ENCODE results near the gene SPTB. TPM values are rescaled to one million over a fixed set of nuclear protein-coding genes. Genes with fewer than 3 reads are reported as not detected.
A peak's percentile ranks its signal among the peaks of the same experiment; 100 is the strongest.

SPTB gene
- total RNA-seq, 1 experiment from 2014 or later = 0.43 TPM

DNA sequence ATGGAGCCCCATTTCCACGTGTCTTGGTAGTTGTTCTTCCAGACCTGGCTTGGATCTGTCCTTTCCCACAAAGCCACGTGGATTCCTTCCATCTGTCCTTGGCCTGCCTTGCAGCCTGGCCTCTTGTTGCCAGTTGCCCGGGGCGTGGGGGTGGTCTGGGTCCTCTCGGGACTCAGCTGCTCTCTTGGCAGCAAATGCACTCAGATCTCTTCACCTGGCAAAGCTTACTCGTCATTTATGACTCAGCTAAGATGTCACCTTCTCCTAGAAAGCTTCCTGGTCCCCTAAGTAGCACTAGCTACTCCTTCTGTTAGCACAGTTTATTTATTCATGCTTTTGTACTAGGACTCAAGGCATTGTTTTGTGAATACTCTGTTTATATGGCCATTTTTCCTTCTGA lies 161.8 kb downstream of the SPTB start:
- H3K27ac ChIP-seq (ENCODE audit: low read depth, low read length, poor library complexity, severe bottlenecking) = no peak overlapping the region
- no TSS peak for BruUV-seq (replicated peaks)
- CTCF ChIA-PET = no interaction called here

DNA sequence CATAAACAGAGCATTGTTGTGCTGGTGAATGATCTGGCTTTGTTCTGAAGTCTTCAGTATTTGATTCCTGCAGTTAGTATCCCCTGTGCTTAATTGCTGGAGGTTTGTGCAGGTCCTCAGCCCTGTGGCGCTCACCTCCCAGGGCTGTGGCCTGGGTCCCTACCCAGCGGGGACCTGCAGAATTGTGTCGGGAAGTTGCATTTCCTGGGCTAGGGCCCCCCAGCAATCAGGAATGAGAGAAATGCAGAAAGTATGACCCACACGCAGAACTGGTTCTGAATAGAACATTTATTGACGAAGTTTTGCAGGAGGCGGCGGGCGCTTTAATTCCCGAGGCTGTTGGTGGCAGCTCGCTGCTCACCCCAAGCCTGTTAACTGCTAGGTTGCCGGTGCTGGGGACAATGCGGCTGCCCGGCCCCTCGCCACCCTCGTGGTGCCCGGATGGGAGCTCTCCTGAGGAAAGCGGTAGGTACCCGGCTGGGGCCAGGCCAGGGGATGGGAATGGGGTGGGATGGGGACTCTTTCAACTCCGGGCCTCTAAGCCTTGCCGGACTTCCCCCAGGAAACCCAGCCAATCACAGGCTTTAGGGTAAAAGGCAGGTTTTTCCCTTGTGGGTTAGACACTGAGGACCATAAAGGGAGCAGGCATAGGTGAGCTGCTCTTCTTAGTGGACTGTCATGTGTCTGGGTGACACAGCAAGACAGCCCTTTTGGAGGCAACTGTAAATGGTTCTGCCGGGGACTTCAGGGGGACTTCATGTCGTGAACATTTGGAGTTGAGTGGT lies 163.9 kb downstream of the SPTB start:
- intact Hi-C loops (cut with micrococcal nuclease; ENCODE audit: unreplicated experiment) = no loop called here
- no TSS peak for BruUV-seq (replicated peaks)
- DNase-seq (ENCODE audit: low spot score) = no peak
- Histone ChIP-seq H3K4me3 (ENCODE audit: low read depth, low read length, poor library complexity, severe bottlenecking) (no peak overlapping the region), H3K27me3 (replicated peaks; ENCODE audit: insufficient read depth, low read depth, low read length, poor library complexity) (no peaks in the 10 kb centered on the region), H3K4me1 (ENCODE audit: insufficient read depth, low read length, poor library complexity, severe bottlenecking) (peaks cover 19% of the 10 kb centered on the region), H3K36me3 (ENCODE audit: insufficient read depth, low read length, poor library complexity, severe bottlenecking) (no peaks in the 10 kb centered on the region), H3K27ac (ENCODE audit: low read depth, low read length, poor library complexity, severe bottlenecking) (peak overlapping the region; percentile 34), H3K9me3 (ENCODE audit: low read depth, low read length, poor library complexity, severe bottlenecking) (peaks cover 18% of the 10 kb centered on the region)
- ChIA-PET POLR2A (ENCODE audit: low non-redundant PET) (no interaction called here), CTCF (no interaction called here)
- TF ChIP-seq, protein P1, sequence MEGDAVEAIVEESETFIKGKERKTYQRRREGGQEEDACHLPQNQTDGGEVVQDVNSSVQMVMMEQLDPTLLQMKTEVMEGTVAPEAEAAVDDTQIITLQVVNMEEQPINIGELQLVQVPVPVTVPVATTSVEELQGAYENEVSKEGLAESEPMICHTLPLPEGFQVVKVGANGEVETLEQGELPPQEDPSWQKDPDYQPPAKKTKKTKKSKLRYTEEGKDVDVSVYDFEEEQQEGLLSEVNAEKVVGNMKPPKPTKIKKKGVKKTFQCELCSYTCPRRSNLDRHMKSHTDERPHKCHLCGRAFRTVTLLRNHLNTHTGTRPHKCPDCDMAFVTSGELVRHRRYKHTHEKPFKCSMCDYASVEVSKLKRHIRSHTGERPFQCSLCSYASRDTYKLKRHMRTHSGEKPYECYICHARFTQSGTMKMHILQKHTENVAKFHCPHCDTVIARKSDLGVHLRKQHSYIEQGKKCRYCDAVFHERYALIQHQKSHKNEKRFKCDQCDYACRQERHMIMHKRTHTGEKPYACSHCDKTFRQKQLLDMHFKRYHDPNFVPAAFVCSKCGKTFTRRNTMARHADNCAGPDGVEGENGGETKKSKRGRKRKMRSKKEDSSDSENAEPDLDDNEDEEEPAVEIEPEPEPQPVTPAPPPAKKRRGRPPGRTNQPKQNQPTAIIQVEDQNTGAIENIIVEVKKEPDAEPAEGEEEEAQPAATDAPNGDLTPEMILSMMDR (conservative IDR thresholded peaks at IDR 0.05; ENCODE audit: low read depth, low read length) = no peak
- no peak for TF ChIP-seq EZH2 (IDR thresholded peaks at IDR 0.05; ENCODE audit: borderline replicate concordance, low read depth, low read length, poor library complexity, severe bottlenecking)

More for the DNA sequence above, 161.8 kb downstream of the SPTB start:
- no peak for DNase-seq (ENCODE audit: low spot score)
- no peak overlapping the region for H3K4me3 ChIP-seq (ENCODE audit: low read depth, low read length, poor library complexity, severe bottlenecking)
- peaks cover 38% of the 10 kb centered on the region for H3K4me1 ChIP-seq (ENCODE audit: insufficient read depth, low read length, poor library complexity, severe bottlenecking)
- H3K9me3 ChIP-seq (ENCODE audit: low read depth, low read length, poor library complexity, severe bottlenecking) = peaks cover 13% of the 10 kb centered on the region
- intact Hi-C loops (cut with micrococcal nuclease; ENCODE audit: unreplicated experiment) = no loop called here
- TF ChIP-seq EZH2 (IDR thresholded peaks at IDR 0.05; ENCODE audit: borderline replicate concordance, low read depth, low read length, poor library complexity, severe bottlenecking) = no peak
- TF ChIP-seq, protein P1 (conservative IDR thresholded peaks at IDR 0.05; ENCODE audit: low read depth, low read length) = no peak
- no peaks in the 10 kb centered on the region for H3K27me3 ChIP-seq (replicated peaks; ENCODE audit: insufficient read depth, low read depth, low read length, poor library complexity)
- H3K36me3 ChIP-seq (ENCODE audit: insufficient read depth, low read length, poor library complexity, severe bottlenecking) = no peaks in the 10 kb centered on the region
- POLR2A ChIA-PET (ENCODE audit: low non-redundant PET) = no interaction called here

DNA sequence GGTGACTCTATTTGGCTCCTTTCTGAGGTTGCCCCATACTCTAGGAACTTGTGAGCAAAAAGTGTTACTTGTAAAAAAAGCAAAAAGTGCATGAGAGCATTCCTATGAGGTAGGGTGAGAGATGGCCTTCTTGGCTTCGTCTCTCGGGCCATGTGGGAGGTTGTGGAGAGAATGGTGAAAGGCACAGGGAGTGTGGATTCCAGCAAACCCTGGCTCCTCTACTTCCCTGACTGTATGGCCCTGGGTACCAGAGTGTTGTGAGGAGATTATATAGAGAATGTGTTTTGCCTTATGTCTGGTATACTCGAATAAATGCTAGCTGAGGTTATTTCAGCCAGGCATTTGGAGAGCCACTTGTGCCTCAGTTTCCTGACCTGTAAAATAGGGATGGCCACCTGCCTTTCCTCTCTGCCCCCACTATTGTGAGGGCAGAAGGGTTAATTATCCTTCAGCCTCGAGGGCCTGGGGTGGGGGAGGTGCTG lies 164.5 kb downstream of the SPTB start:
- Histone ChIP-seq H3K4me3 (ENCODE audit: low read depth, low read length, poor library complexity, severe bottlenecking) (no peak overlapping the region), H3K4me1 (ENCODE audit: insufficient read depth, low read length, poor library complexity, severe bottlenecking) (peaks cover 17% of the 10 kb centered on the region), H3K27me3 (replicated peaks; ENCODE audit: insufficient read depth, low read depth, low read length, poor library complexity) (no peaks in the 10 kb centered on the region), H3K36me3 (ENCODE audit: insufficient read depth, low read length, poor library complexity, severe bottlenecking) (no peaks in the 10 kb centered on the region), H3K27ac (ENCODE audit: low read depth, low read length, poor library complexity, severe bottlenecking) (no peak overlapping the region), H3K9me3 (ENCODE audit: low read depth, low read length, poor library complexity, severe bottlenecking) (peaks cover 18% of the 10 kb centered on the region)
- DNase-seq (ENCODE audit: low spot score) = no peak
- intact Hi-C loops (cut with micrococcal nuclease; ENCODE audit: unreplicated experiment) = no loop called here
- TF ChIP-seq, protein P1 (conservative IDR thresholded peaks at IDR 0.05; ENCODE audit: low read depth, low read length) = no peak
- no peak for TF ChIP-seq EZH2 (IDR thresholded peaks at IDR 0.05; ENCODE audit: borderline replicate concordance, low read depth, low read length, poor library complexity, severe bottlenecking)
- no TSS peak for BruUV-seq (replicated peaks)
- POLR2A ChIA-PET (ENCODE audit: low non-redundant PET) = no interaction called here
- CTCF ChIA-PET = no interaction called here
